ENCODE measurements around the gene COL5A3. TPM values are rescaled to one million over a fixed set of nuclear protein-coding genes. Genes with fewer than 3 reads are reported as not detected.

The COL5A3 gene
- total RNA-seq, 1 experiment from 2014 or later: 0.11 TPM

DNA sequence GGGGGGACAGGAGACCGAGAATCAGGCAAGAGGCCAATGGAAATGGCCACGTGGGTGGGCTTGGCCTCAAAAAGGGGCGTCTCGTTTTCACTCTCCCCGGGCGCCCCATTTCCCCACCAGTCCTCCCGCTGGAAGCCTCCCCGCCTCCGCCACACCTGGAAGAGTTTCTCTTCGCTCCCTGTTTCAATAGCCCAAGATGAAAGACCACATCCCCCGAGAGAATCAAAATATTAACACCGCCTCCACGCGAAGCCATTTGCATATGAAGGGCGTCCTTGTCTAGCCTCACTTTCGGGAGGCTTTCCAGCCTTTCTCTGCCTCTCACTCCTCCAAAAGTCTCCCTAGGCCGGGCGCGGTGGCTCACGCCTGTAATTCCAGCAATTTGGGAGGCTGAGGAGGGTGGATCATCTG is 73.3 kb downstream of the COL5A3 start:
- Histone ChIP-seq H3K4me1 (ENCODE audit: insufficient read depth, low read length) (peaks cover 5% of the 10 kb centered on the region), H3K4me3 (ENCODE audit: low read length) (no peak overlapping the region), H3F3A (ENCODE audit: low read length, unreplicated experiment) (no peaks in the 10 kb centered on the region), H3K9ac (ENCODE audit: low read length) (no peak overlapping the region), H4K20me1 (ENCODE audit: low read length) (no peaks in the 10 kb centered on the region), H3K9me3 (ENCODE audit: low read length) (no peaks in the 10 kb centered on the region), H3K27ac (ENCODE audit: low read length) (no peak overlapping the region), H3K79me2 (ENCODE audit: low read length) (no peaks in the 10 kb centered on the region), H2AFZ (ENCODE audit: low read length) (no peak overlapping the region), H3K9me2 (replicated peaks; ENCODE audit: low read length) (no peaks in the 10 kb centered on the region), H3K4me2 (ENCODE audit: low read length) (no peak overlapping the region), H3K27me3 (ENCODE audit: low read length) (peaks cover 14% of the 10 kb centered on the region), H3K36me3 (ENCODE audit: low read depth, low read length) (no peaks in the 10 kb centered on the region)
- no peak for ATAC-seq
- TF ChIP-seq EZH2phosphoT487 (IDR thresholded peaks at IDR 0.05; ENCODE audit: borderline replicate concordance, low read length): no peak
- TF ChIP-seq, protein P1, sequence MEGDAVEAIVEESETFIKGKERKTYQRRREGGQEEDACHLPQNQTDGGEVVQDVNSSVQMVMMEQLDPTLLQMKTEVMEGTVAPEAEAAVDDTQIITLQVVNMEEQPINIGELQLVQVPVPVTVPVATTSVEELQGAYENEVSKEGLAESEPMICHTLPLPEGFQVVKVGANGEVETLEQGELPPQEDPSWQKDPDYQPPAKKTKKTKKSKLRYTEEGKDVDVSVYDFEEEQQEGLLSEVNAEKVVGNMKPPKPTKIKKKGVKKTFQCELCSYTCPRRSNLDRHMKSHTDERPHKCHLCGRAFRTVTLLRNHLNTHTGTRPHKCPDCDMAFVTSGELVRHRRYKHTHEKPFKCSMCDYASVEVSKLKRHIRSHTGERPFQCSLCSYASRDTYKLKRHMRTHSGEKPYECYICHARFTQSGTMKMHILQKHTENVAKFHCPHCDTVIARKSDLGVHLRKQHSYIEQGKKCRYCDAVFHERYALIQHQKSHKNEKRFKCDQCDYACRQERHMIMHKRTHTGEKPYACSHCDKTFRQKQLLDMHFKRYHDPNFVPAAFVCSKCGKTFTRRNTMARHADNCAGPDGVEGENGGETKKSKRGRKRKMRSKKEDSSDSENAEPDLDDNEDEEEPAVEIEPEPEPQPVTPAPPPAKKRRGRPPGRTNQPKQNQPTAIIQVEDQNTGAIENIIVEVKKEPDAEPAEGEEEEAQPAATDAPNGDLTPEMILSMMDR (conservative IDR thresholded peaks at IDR 0.05; ENCODE audit: low read depth, low read length): no peak
- no peak for TF ChIP-seq EZH2 (IDR thresholded peaks at IDR 0.05; ENCODE audit: low read length, unreplicated experiment)
- BruUV-seq (replicated peaks): no TSS peak
- POLR2A ChIA-PET (ENCODE audit: unreplicated experiment): no interaction called here
- intact Hi-C loops (cut with micrococcal nuclease): no loop called here
- CTCF ChIA-PET: no interaction called here
- no peak for DNase-seq

DNA sequence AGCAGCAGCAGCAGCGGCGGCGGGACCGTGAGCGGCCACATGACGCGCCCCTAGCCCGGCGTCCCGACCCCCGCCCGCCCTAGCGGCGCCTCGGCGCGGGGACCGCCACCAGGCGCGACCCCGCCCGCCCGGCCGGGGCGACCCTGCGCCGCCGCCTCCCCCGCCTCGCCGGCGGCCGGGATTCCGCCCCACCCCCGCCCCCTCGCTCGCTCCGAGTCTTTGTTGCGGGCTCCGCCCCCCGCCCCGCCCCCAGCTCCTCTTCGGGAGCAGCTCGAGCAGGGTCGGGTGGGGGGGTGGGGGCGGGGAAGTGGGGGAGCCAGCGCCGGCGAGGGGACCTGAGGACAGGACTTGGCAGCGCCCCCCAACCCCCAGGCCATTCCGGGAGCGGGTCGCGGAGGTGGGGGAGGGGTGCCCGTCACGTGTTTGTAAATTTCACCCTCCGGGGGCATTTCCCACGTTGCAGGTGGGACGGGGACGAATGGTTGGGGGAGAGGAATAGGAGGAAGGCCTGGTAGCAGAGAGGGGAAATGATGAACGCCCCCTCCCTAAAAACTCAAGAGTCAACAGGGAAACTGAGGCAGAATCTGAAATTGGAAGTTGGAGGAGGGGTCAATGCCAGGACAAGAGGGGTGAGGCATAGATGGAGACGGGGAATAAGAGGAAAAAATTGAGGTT is 73.8 kb downstream of the COL5A3 start, which contains the start of gene OLFM2:
TSS of gene OLFM2 (minus strand) at position 190 of the 675 bp plus-strand sequence. CDS start at position 41, 149 bp downstream.
- Histone ChIP-seq H3F3A (ENCODE audit: low read length, unreplicated experiment) (no peaks in the 10 kb centered on the region), H3K27me3 (ENCODE audit: low read length) (peaks cover 14% of the 10 kb centered on the region), H4K20me1 (ENCODE audit: low read length) (no peaks in the 10 kb centered on the region), H3K4me3 (ENCODE audit: low read length) (peak within 1 kb of the TSS; percentile 42; the same call in 1 of the 2 replicates), H3K9ac (ENCODE audit: low read length) (peak within 1 kb of the TSS; percentile 11; the same call in 1 of the 2 replicates), H2AFZ (ENCODE audit: low read length) (no peak within 1 kb of the TSS), H3K4me2 (ENCODE audit: low read length) (peak within 1 kb of the TSS; percentile 64), H3K9me2 (replicated peaks; ENCODE audit: low read length) (no peaks in the 10 kb centered on the region), H3K4me1 (ENCODE audit: insufficient read depth, low read length) (peaks cover 5% of the 10 kb centered on the region), H3K27ac (ENCODE audit: low read length) (no peak within 1 kb of the TSS), H3K36me3 (ENCODE audit: low read depth, low read length) (no peaks in the 10 kb centered on the region), H3K9me3 (ENCODE audit: low read length) (no peaks in the 10 kb centered on the region), H3K79me2 (ENCODE audit: low read length) (no peaks in the 10 kb centered on the region)
- ATAC-seq (no peak), DNase-seq (no peak)
- intact Hi-C loops (cut with micrococcal nuclease): no loop called here
- POLR2A ChIA-PET (ENCODE audit: unreplicated experiment): no interaction called here
- CTCF ChIA-PET: no interaction called here
- no peak for TF ChIP-seq EZH2phosphoT487 (IDR thresholded peaks at IDR 0.05; ENCODE audit: borderline replicate concordance, low read length)
- no peak for TF ChIP-seq EZH2 (IDR thresholded peaks at IDR 0.05; ENCODE audit: low read length, unreplicated experiment)
- TF ChIP-seq, protein P1 (conservative IDR thresholded peaks at IDR 0.05; ENCODE audit: low read depth, low read length): no peak
- BruUV-seq (replicated peaks): no TSS peak
